Measurements from ENCODE around the gene GNAS-AS1. TPM values are rescaled to one million over a fixed set of nuclear protein-coding genes. Genes with fewer than 3 reads are reported as not detected.

GNAS-AS1 gene
- total and polyA plus RNA-seq, 2 of the 8 experiments (the other 6 are each of a cell fraction or from before 2014, with no cell fraction given): 4.7 to 13.7 TPM

GRCh38 chr20:58790454-58790853 is 60.2 kb downstream of the GNAS-AS1 start (continued):
- no peak for TF ChIP-seq MAX (IDR thresholded peaks at IDR 0.05)
- no peak for TF ChIP-seq EP300 (IDR thresholded peaks at IDR 0.05; ENCODE audit: borderline replicate concordance in 1 of 2, low read depth in 2 of 2, low read length in 2 of 2)
- TF ChIP-seq SP4 (IDR thresholded peaks at IDR 0.05; ENCODE audit: low read length): no peak
